Measurements from ENCODE around the gene NHLRC3.

DNA sequence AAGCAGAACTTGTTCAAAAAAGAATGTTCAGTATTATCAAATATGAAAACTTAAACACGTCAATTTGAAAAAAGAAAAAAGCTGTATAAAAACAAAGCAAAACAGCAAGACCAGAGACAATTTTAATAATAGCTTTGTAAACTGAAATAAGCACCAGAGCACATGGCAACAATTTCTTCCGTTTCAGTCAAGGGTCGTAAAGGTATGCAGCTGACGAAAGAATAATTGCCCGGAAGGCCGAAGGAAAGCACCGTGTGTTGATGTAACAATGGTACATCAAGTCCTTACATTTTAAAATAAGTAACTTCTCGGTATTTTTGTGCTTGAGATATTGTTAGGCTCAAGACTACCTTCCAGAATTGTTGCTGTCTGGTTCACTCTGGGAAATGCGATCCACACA lies 2.0 kb upstream of the NHLRC3 start:
- TF ChIP-seq CTCF (IDR thresholded peaks at IDR 0.05): no peak
- no peak for TF ChIP-seq POLR2A (IDR thresholded peaks at IDR 0.05)
- TF ChIP-seq POLR2AphosphoS5 (IDR thresholded peaks at IDR 0.05; ENCODE audit: insufficient read depth in 1 of 2, low read depth in 1 of 2): no peak

All from vagina (tissue), 2 donors.